ACC112 (cell line): ENCODE data around the gene RGCC.

Experiments used
- H2AFZ ChIP-seq: fragments of 200-600 bp; sonication (generic); one replicate; pipeline ENCODE4 v1.6.0; 2017; ENCODE audit warnings: antibody characterized with exemption, low read length; ENCODE audit not compliant: unreplicated experiment
- H3K27ac ChIP-seq: fragments of 200-600 bp; sonication (generic); 2 replicates; pipeline ENCODE4 v1.5.1; 2014; ENCODE audit warnings: low read depth, mild to moderate bottlenecking, antibody characterized with exemption, low read length, moderate library complexity
- H3K27me3 ChIP-seq: fragments of 200-600 bp; sonication (generic); 2 replicates; pipeline ENCODE4 v1.6.1; 2014; ENCODE audit warnings: mild to moderate bottlenecking, antibody characterized with exemption, low read length, moderate library complexity, mixed read lengths; ENCODE audit not compliant: insufficient read depth
- H3K36me3 ChIP-seq: fragments of 200-600 bp; sonication (generic); 2 replicates; pipeline ENCODE4 v1.6.1; 2016; ENCODE audit warnings: mild to moderate bottlenecking, antibody characterized with exemption, low read length, moderate library complexity, mixed read lengths; ENCODE audit not compliant: insufficient read depth
- H3K4me1 ChIP-seq: fragments of 200-600 bp; sonication (generic); one replicate; pipeline ENCODE4 v1.6.1; 2016; ENCODE audit warnings: low read length, mixed read lengths; ENCODE audit not compliant: insufficient read depth, unreplicated experiment, control insufficient read depth
- H3K4me3 ChIP-seq: fragments of 200-600 bp; sonication (generic); 2 replicates; pipeline ENCODE4 v1.5.1; 2014; ENCODE audit warnings: mild to moderate bottlenecking, low read depth, low read length
- H3K79me2 ChIP-seq: fragments of 200-600 bp; sonication (generic); one replicate; pipeline ENCODE4 v1.6.0; 2016; ENCODE audit warnings: low read length; ENCODE audit not compliant: control insufficient read depth, unreplicated experiment, insufficient read depth

Gene RGCC, protein sequence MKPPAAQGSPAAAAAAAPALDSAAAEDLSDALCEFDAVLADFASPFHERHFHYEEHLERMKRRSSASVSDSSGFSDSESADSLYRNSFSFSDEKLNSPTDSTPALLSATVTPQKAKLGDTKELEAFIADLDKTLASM

DNA sequence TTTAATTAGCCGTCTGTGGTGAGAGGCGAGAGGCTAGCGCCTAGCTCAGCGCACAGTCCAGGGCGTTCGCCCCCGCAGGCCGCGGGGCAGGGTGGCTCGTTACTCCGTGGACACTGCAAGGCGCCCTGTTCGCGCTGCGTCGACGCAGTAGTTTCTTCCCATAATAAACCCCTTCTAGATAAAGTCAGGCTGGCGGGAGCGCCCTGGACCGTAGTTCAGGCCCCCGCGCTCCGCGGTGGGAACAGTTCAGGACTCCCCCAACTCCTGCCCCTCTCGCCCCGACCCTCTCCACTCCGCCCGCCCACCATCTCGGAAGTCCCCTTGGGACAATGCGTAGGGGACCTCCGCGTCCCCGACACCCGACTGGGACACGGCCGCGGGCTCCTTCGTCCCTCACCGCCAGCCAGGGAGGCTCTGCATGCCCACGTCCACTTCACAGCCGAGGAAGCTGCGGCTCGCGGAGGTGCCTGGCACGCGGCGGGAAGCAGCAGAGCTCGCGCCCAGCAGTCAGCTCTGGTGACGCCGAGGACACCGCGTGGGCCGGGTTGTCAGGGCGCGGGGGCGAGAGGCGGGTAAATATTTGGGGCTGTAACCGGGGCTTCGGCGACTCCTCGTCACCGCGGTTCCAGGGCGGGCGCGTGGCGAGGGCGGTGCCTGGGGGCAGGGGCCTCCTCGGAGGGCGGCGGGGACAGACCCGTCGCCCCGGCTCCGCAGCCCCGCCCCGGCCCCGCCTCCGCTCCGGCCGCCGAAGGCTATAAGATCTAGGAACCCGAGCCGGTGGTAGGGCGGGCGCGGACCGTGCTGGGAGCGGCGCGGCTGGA is at the start of gene RGCC:
Gene RGCC, plus strand, starts transcription at position 783 of the 821 bp plus-strand sequence. CDS start 158 bp downstream, outside the sequence.
- H3K27me3 ChIP-seq: peaks cover 34% of the 10 kb centered on the region

GRCh38 chr13:41408121-41408520 is 49.2 kb upstream of the RGCC start:
- Histone ChIP-seq H2AFZ (no peak overlapping the region), H3K4me3 (no peak overlapping the region), H3K27ac (no peak overlapping the region), H3K79me2 (no peaks in the 10 kb centered on the region), H3K27me3 (no peaks in the 10 kb centered on the region), H3K36me3 (no peaks in the 10 kb centered on the region), H3K4me1 (no peaks in the 10 kb centered on the region)

More for the DNA sequence above, at the start of gene RGCC:
- Histone ChIP-seq H3K36me3 (no peaks in the 10 kb centered on the region), H2AFZ (peak within 1 kb of the TSS; percentile 47), H3K27ac (no peak within 1 kb of the TSS), H3K4me1 (no peaks in the 10 kb centered on the region), H3K79me2 (no peaks in the 10 kb centered on the region), H3K4me3 (peak within 1 kb of the TSS; percentile 70)

GRCh38 chr13:41408746-41409145 is 48.6 kb upstream of the RGCC start:
- H3K4me1 ChIP-seq: no peaks in the 10 kb centered on the region
- no peaks in the 10 kb centered on the region for H3K27me3 ChIP-seq
- H3K27ac ChIP-seq: no peak overlapping the region
- H3K36me3 ChIP-seq: no peaks in the 10 kb centered on the region
- H2AFZ ChIP-seq: no peak overlapping the region
- H3K4me3 ChIP-seq: no peak overlapping the region
- no peaks in the 10 kb centered on the region for H3K79me2 ChIP-seq

DNA sequence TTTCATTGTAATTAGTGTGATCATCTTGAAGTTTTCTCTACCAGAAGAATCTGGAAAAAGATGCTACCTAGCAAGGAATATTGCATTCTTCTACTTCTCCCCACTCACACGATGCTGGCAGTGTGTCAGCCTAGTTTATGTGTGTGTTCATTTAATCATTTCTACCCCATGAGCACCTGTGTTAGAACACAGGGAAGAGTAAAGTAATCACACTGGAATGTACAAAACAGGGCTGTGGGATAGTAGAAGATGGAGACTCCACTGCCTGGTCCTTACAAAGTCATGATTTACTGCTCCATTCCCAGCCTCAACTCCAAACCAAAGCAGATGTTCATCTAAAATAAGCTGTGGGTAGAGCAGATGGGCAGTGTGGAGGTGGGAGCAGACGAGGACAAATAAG is 47.7 kb upstream of the RGCC start:
- Histone ChIP-seq H3K4me3 (no peak overlapping the region), H3K27ac (no peak overlapping the region), H3K4me1 (no peaks in the 10 kb centered on the region), H3K36me3 (no peaks in the 10 kb centered on the region), H3K79me2 (no peaks in the 10 kb centered on the region), H2AFZ (no peak overlapping the region), H3K27me3 (no peaks in the 10 kb centered on the region)

DNA sequence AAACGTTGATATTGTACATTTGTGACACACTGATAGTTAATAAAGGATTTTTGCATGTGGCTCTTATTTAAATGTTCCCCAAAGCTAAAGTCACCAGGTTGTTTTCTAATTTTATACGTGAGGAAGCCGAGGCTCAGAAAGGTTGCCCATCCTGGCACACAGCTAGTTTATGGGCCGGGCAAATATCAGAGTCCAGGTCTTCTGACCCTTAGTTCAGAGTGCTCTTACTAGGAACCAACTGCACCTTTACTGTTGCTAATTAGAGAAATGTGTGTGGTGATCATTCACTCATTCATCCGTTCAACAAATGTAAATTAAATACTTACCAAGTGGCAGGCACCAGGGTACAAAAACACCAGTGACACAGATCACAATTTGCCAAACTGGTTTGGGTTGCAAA is 46.3 kb upstream of the RGCC start:
- Histone ChIP-seq H2AFZ (no peak overlapping the region), H3K36me3 (no peaks in the 10 kb centered on the region), H3K27ac (no peak overlapping the region), H3K79me2 (no peaks in the 10 kb centered on the region), H3K27me3 (no peaks in the 10 kb centered on the region), H3K4me1 (no peaks in the 10 kb centered on the region), H3K4me3 (no peak overlapping the region)

GRCh38 chr13:41411522-41411921 is 45.8 kb upstream of the RGCC start:
- Histone ChIP-seq H3K4me1 (no peaks in the 10 kb centered on the region), H3K79me2 (no peaks in the 10 kb centered on the region), H2AFZ (no peak overlapping the region), H3K27me3 (no peaks in the 10 kb centered on the region), H3K4me3 (no peak overlapping the region), H3K27ac (no peak overlapping the region), H3K36me3 (no peaks in the 10 kb centered on the region)

- no peaks in the 10 kb centered on the region for H3K4me1 ChIP-seq
- no peak overlapping the region for H2AFZ ChIP-seq
These were observed 43.5 kb upstream of the RGCC start for GRCh38 chr13:41413872-41414271.

DNA sequence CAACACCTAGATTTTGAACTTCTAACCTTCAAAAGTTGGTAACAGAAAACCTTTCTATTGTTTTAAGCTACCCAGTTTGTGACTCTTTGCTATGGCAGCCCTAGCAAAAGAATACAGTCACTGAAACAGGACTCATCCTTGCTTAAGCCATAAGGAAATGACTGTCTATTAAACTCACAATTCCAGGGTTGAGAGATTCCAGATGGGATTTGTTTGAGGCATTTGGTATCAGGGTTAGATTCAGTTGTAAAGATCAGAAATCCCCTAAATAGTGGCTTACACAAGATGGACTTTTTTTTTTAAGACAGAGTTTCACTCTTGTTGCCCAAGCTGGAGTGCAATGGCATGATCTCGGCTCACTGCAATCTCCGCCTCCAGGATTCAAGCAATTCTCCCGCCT is 41.1 kb upstream of the RGCC start:
- no peak overlapping the region for H2AFZ ChIP-seq
- H3K36me3 ChIP-seq: no peaks in the 10 kb centered on the region
- H3K79me2 ChIP-seq: no peaks in the 10 kb centered on the region
- H3K27ac ChIP-seq: no peak overlapping the region
- no peaks in the 10 kb centered on the region for H3K4me1 ChIP-seq
- no peak overlapping the region for H3K4me3 ChIP-seq
- H3K27me3 ChIP-seq: no peaks in the 10 kb centered on the region

More at GRCh38 chr13:41413872-41414271, 43.5 kb upstream of the RGCC start:
- Histone ChIP-seq H3K4me3 (no peak overlapping the region), H3K27me3 (no peaks in the 10 kb centered on the region), H3K27ac (no peak overlapping the region), H3K79me2 (no peaks in the 10 kb centered on the region), H3K36me3 (no peaks in the 10 kb centered on the region)

DNA sequence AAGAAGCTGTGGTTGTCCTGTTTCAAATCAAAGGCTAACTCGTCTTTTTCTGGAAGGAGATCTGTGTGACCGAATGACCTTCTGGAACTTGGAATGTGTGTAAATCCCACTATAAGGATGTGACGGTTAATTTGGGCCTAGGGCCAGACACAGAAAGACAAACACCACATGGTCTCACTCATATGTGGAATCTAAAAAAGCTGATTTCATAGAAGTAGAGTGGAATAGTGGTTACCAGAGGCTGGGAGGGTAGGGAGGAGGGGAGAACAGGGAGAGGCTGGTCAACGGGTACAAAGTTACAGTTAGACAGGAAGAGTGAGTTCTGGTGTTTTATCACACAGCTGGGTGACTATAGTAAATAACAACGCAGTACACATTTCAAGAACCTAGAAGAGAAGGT is 39.3 kb upstream of the RGCC start:
- no peaks in the 10 kb centered on the region for H3K36me3 ChIP-seq
- no peak overlapping the region for H3K27ac ChIP-seq
- no peak overlapping the region for H3K4me3 ChIP-seq
- H3K4me1 ChIP-seq: no peaks in the 10 kb centered on the region
- H3K79me2 ChIP-seq: no peaks in the 10 kb centered on the region
- H3K27me3 ChIP-seq: no peaks in the 10 kb centered on the region
- no peak overlapping the region for H2AFZ ChIP-seq

DNA sequence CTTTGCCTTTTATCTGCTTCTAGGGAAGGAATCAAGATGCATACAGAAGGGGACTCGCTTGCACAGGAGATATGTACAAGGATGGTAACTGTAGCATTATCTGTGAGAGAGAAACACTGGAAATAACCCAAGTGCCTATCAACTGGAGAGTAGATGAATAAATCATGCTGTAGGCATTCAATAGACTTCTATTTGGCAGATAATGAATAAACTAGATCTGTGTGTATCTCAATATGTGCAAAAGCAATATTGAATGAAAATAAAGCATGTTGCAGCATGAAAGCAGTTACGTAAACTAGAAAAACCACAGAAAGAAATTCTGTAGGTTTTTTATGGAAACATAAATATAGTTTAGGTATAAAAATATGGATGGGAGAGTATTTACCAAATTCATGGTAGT is 38.6 kb upstream of the RGCC start:
- Histone ChIP-seq H3K79me2 (no peaks in the 10 kb centered on the region), H3K36me3 (no peaks in the 10 kb centered on the region), H3K4me1 (no peaks in the 10 kb centered on the region), H3K4me3 (no peak overlapping the region), H2AFZ (no peak overlapping the region), H3K27ac (no peak overlapping the region), H3K27me3 (no peaks in the 10 kb centered on the region)

DNA sequence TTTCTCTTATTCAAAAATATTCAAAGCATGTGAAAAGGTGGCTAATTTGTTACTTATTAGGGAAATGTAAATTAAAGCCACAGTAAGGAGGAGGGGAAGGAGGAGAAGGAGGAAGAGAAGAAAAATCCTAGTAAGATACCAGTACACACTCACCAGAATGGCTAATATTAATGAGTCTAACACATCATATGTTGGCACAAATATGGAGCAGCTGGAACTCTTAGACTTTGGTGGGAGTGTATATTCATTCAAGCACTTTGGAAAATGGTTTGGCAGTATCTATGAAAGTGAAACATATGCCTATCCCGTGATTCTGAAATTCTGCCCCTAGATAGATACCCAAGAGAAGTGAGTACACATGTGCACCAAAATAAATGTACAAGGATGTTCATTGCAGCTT is 38.1 kb upstream of the RGCC start:
- H3K4me1 ChIP-seq: no peaks in the 10 kb centered on the region
- H3K79me2 ChIP-seq: no peaks in the 10 kb centered on the region
- H3K27me3 ChIP-seq: no peaks in the 10 kb centered on the region
- H3K27ac ChIP-seq: no peak overlapping the region
- H2AFZ ChIP-seq: no peak overlapping the region
- no peak overlapping the region for H3K4me3 ChIP-seq
- no peaks in the 10 kb centered on the region for H3K36me3 ChIP-seq
